Testis (tissue), 3 donors: ENCODE data around the gene WBP2. TPM values are rescaled to one million over a fixed set of nuclear protein-coding genes. Genes with fewer than 3 reads are reported as not detected.

ENCODE experiments used
- DNase-seq: peaks from one replicate; pipeline ENCODE4 v3.0.0-alpha.2; 2019
- H3K27ac ChIP-seq, 2 donors: fragments of 200-600 bp; sonication (generic); one replicate each; pipeline ENCODE4 v1.5.1; 2019
- H3K27me3 ChIP-seq: fragments of 200-600 bp; sonication (generic); one replicate; pipeline ENCODE4 v1.5.1; 2019
- H3K36me3 ChIP-seq: fragments of 200-600 bp; sonication (generic); one replicate; pipeline ENCODE4 v1.5.1; 2017; ENCODE audit warnings: low read depth; ENCODE audit errors: missing control alignments
- H3K4me1 ChIP-seq: fragments of 200-600 bp; sonication (generic); one replicate; pipeline ENCODE4 v1.5.1; 2019
- H3K4me3 ChIP-seq, 2 donors: fragments of 200-600 bp; sonication (generic); one replicate each; pipeline ENCODE4 v1.5.1; 2017 to 2019
- H3K9me3 ChIP-seq: fragments of 200-600 bp; sonication (generic); one replicate; pipeline ENCODE4 v1.5.1; 2017
- CTCF ChIP-seq, 3 experiments: fragments of 450-650 bp in 2 of 3; fragments of 200-600 bp in 1 of 3; sonication (generic) in 1 of 3; IDR thresholded peaks; one replicate each; pipeline ENCODE4 v1.5.1; 2016 to 2019; ENCODE audit warnings: antibody characterized with exemption in 3 of 3, mild to moderate bottlenecking in 2 of 3, moderate library complexity in 1 of 3
- POLR2A ChIP-seq: fragments of 450-650 bp; IDR thresholded peaks from one replicate; pipeline ENCODE4 v1.6.1; 2017; ENCODE audit warnings: antibody characterized with exemption, mild to moderate bottlenecking, moderate library complexity
- WGBS, 2 donors: methylation state at CpG; one replicate each; pipeline ENCODE4 v1.1.5; 2018; 5-methylcytosine and 5-hydroxymethylcytosine counted together
- intact Hi-C: fragments of 100-400 bp; cut with DNase I; formaldehyde crosslinking; loops from one replicate; pipeline ENCODE4 v1.15.1; 2023; ENCODE audit warnings: low total_unique reads
- polyA plus RNA-seq: library from polyadenylated mRNA; stranded (reverse); fragments of 350-450 nt; fragmentation: Illumina TruSeq; extraction: RNeasy Lipid Tissue Mini Kit (QIAGEN cat#74804); gene quantifications from one replicate; pipeline ENCODE4 v1.2.3, GENCODE V29; 2014; ENCODE audit warnings: low read depth, low replicate concordance; ENCODE audit not compliant: insufficient read depth
- total RNA-seq, 2 donors: library from RNA; depleted of rRNA; stranded (reverse); fragments of >200 nt; gene quantifications; one replicate each; pipeline ENCODE4 v1.2.3, GENCODE V29; 2016

WBP2 gene
- total and polyA plus RNA-seq, 3 donors from 2014 or later: 96.1 to 217 (median 127) TPM

- intact Hi-C loops: no loop called here
- Histone ChIP-seq H3K27me3 (no peaks in the 10 kb centered on the region), H3K4me1 (peaks cover 25% of the 10 kb centered on the region), H3K27ac (no peak overlapping the region), H3K9me3 (no peaks in the 10 kb centered on the region), H3K36me3 (no peaks in the 10 kb centered on the region), H3K4me3 (no peak overlapping the region)
- DNase-seq: no peak
- TF ChIP-seq CTCF (IDR thresholded peaks at IDR 0.05) (no peak), POLR2A (no peak)
- 60 to 70% methylated on average over 7 of the region's 7 CpGs for WGBS, 2 donors
Observed at GRCh38 chr17:75880266-75880665, 25.1 kb upstream of the WBP2 start.

DNA sequence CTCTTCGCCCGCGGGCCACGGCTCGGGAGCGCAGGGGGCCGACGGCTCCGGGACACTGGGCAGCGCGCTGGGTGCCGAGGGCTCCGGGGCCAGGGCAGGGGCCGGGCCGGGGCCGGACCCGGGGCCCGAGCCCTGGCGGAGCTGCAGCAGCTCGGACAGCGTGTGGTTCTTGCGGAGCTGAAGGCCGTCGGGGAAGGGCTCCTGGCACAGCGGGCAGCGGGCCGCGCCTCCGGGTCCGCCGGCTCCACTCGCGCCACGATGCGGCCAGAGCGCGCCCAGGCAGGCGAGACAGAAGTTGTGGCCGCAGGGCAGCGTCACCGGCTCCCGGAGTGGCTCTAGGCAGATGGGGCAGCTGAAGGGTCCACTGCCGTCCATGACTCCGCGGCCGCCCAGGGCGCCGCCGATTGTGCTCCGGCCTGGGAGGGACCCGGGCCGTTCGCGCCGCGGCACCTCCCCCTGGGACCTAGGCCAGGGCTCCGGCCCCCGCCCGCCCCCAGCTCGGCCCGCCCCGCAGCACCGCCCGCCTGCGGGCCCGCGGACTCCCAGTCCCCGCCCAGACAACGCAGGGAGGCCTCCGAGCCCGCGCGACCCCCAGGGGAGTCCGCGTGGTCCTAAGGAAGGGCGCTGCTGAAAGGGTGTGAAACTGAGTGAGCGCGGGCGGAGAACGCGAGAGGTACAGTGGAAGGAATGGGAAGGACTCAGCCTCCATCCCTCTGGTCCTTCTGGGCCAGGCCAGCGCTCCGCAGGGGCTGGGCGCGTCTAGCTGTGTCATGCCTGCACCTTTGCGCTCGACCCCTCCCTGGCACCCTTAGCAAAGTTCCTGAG, 23.3 kb upstream of the WBP2 start, which contains the start of gene TRIM47:
TSS of gene TRIM47 (minus strand) at position 408 of the 825 bp plus-strand sequence. CDS start at position 375, 33 bp downstream.
- WGBS, 2 donors: 1 to 2% methylated on average over 21 to 65 of the region's 87 CpGs
- no peaks in the 10 kb centered on the region for H3K36me3 ChIP-seq
- H3K4me1 ChIP-seq: peaks cover 40% of the 10 kb centered on the region
- DNase-seq: peak; percentile 74
- H3K9me3 ChIP-seq: no peaks in the 10 kb centered on the region
- intact Hi-C loops: no loop called here
- peak; percentile 58 for TF ChIP-seq POLR2A
- TF ChIP-seq CTCF (IDR thresholded peaks at IDR 0.05): peak in 1 of 3 experiments; percentile 2
- H3K4me3 ChIP-seq: peak within 1 kb of the TSS; percentile 62 to 76
- peak within 1 kb of the TSS; percentile 90 to 91 for H3K27ac ChIP-seq
- no peaks in the 10 kb centered on the region for H3K27me3 ChIP-seq

GRCh38 chr17:75877752-75878173, 22.6 kb upstream of the WBP2 start:
- H3K9me3 ChIP-seq: no peaks in the 10 kb centered on the region
- peak; percentile 13 to 46 (median 41) for TF ChIP-seq CTCF (IDR thresholded peaks at IDR 0.05)
- TF ChIP-seq POLR2A: no peak
- H3K36me3 ChIP-seq: no peaks in the 10 kb centered on the region
- peak; percentile 54 for DNase-seq
- H3K27ac ChIP-seq: peak overlapping the region; percentile 90 to 91
- peaks cover 46% of the 10 kb centered on the region for H3K4me1 ChIP-seq
- 0 to 1% methylated on average over 27 to 56 of the region's 56 CpGs for WGBS, 2 donors
- H3K4me3 ChIP-seq: peak overlapping the region; percentile 62 to 76
- intact Hi-C loops: no loop called here
- no peaks in the 10 kb centered on the region for H3K27me3 ChIP-seq

DNA sequence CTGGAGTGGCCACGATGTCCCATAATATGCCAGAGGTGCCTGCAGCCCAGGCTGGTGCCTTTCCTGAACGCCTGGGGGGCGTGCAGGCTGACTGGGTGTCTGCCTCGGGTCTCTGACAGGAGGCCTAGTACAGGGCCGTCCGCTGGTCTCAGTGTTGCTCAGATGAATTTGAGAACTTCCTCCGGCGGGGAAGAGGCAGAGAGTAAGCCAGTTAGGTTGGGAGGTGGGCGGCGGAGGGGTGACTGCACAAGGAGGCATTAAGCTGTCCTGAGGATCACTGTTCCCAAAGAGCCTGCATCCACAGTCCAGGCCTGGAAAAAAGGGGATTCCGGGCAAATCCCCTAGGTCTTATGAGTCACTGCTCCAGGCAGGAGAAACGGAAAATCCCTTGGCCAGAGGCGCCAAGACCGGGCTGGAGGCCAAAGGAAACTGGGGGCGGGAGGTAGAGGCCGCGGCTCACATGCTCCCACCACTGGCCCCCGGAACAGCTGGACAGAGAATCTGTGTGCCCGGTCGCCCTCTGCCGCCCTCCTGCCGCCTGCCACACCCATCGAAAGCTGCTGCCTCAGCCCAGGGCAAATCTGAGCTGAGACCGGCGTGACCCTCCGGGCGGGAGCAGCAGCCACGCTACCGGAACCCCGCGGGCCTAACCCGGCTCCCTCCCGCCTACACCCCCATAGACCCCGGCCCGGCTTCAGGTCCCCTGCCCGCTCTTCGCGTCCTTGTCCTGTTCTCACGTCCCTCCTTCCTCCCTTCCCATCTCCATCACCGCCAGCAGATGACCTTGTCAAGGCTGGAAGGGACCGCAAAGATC, 22.0 kb upstream of the WBP2 start:
- Histone ChIP-seq H3K9me3 (no peaks in the 10 kb centered on the region), H3K36me3 (no peaks in the 10 kb centered on the region), H3K4me1 (peaks cover 53% of the 10 kb centered on the region), H3K27me3 (no peaks in the 10 kb centered on the region), H3K27ac (peak overlapping the region; percentile 90 to 91), H3K4me3 (peak overlapping the region; percentile 62 to 76)
- WGBS, 2 donors: 0 to 4% methylated on average over 19 to 41 of the region's 41 CpGs
- intact Hi-C loops: no loop called here
- TF ChIP-seq POLR2A: no peak
- peak in 1 of 3 experiments; percentile 2 for TF ChIP-seq CTCF (IDR thresholded peaks at IDR 0.05)
- DNase-seq: peak; percentile 94
